GM12878 (cell line): Measurements from ENCODE around the gene UBE2O. TPM values are rescaled to one million over a fixed set of nuclear protein-coding genes. Genes with fewer than 3 reads are reported as not detected.

Source experiments
- ATAC-seq: fragments of 200-7000 bp; cut with Tn5 transposase; 3 replicates; pipeline ENCODE4 v1.9.1; 2020; ENCODE audit warnings: mild to moderate bottlenecking, moderate library complexity
- BruUV-seq: library from RNA; stranded (reverse); fragments of 400-500 nt; replicated peaks from 2 replicates; lab custom pipeline; 2021; lab: Mats Ljungman, UMichigan
- CTCF ChIA-PET: fragments of 300-600 bp; sonication (Branson Sonifier 250); formaldehyde crosslinking; extraction: SDS; loops from one replicate; lab custom pipeline; 2021; ENCODE audit warnings: inconsistent platforms; lab: Yijun Ruan, JAX
- POLR2A ChIA-PET: fragments of 350-600 bp; formaldehyde crosslinking; extraction: SDS; loops from one replicate; lab custom pipeline; 2021; ENCODE audit warnings: inconsistent platforms; lab: Charles Lee
- RAD21 ChIA-PET: fragments of 300-600 bp; sonication (Branson Sonifier 250); formaldehyde crosslinking; loops from one replicate; lab custom pipeline; 2023; ENCODE audit warnings: antibody characterized with exemption; ENCODE audit not compliant: unreplicated experiment; lab: Charles Lee
- SMC1A ChIA-PET: fragments of 300-600 bp; sonication (Branson Sonifier 250); formaldehyde crosslinking; loops from one replicate; lab custom pipeline; 2023; ENCODE audit not compliant: unreplicated experiment, uncharacterized antibody; lab: Charles Lee
- DNase-seq: peaks from one replicate; pipeline ENCODE4 v3.0.0-alpha.2; 2011; ENCODE audit warnings: low read depth, low spot score
- FAIRE-seq: peaks from 3 replicates; lab custom pipeline; 2011; peaks lifted over from hg19 to GRCh38; lab: Jason Lieb, UNC
- H2AFZ ChIP-seq: 2 replicates; pipeline ENCODE4 v1.6.0; 2011; ENCODE audit warnings: low read depth, low read length, control low read depth; ENCODE audit not compliant: control insufficient read depth
- H3K27ac ChIP-seq: 2 replicates; pipeline ENCODE4 v1.5.1; 2011; ENCODE audit warnings: control low read depth; ENCODE audit not compliant: control insufficient read depth, insufficient read depth
- H3K27me3 ChIP-seq, 2 experiments: replicated peaks in 1 of 2; 2 replicates each; pipeline versions ENCODE4 v1.6.0 to v1.6.1; 2011; ENCODE audit warnings: low read length in 1 of 2; ENCODE audit not compliant: control insufficient read depth in 2 of 2, insufficient read depth in 2 of 2
- H3K36me3 ChIP-seq, 2 experiments: 2 replicates each; pipeline ENCODE4 v1.5.1; 2011; ENCODE audit warnings: low read length in 1 of 2; ENCODE audit not compliant: control insufficient read depth in 2 of 2, insufficient read depth in 2 of 2
- H3K4me1 ChIP-seq: 2 replicates; pipeline ENCODE4 v1.6.1; 2011; ENCODE audit warnings: mild to moderate bottlenecking, low read length, moderate library complexity, mixed read lengths; ENCODE audit not compliant: control insufficient read depth, insufficient read depth
- H3K4me2 ChIP-seq: 2 replicates; pipeline ENCODE4 v1.6.0; 2011; ENCODE audit warnings: control low read depth; ENCODE audit not compliant: control insufficient read depth, insufficient read depth
- H3K4me3 ChIP-seq: fragments of 200-600 bp; sonication (generic); 2 replicates; pipeline ENCODE4 v1.5.1; 2016
- H3K79me2 ChIP-seq: 2 replicates; pipeline ENCODE4 v1.6.0; 2011; ENCODE audit warnings: low read length; ENCODE audit not compliant: control insufficient read depth, insufficient read depth
- H3K9ac ChIP-seq: 2 replicates; pipeline ENCODE4 v1.8.0; 2011; ENCODE audit warnings: low read length, control low read depth, mixed read lengths; ENCODE audit not compliant: control insufficient read depth, insufficient read depth
- H3K9me3 ChIP-seq: replicated peaks from 3 replicates; pipeline ENCODE4 v1.5.1; 2011; ENCODE audit warnings: mild to moderate bottlenecking, low read length; ENCODE audit not compliant: control insufficient read depth, insufficient read depth
- H4K20me1 ChIP-seq: 2 replicates; pipeline ENCODE4 v1.6.0; 2011; ENCODE audit not compliant: control insufficient read depth, insufficient read depth
- BHLHE40 ChIP-seq, 2 experiments: fragments of 450-650 bp in 1 of 2; IDR thresholded peaks; 2 replicates each; pipeline ENCODE4 v1.6.1; 2011 to 2017; ENCODE audit warnings: low read depth in 2 of 2, borderline replicate concordance in 1 of 2, improper control_type of control experiment in 1 of 2, low read length in 1 of 2, mild to moderate bottlenecking in 1 of 2
- CBX5 ChIP-seq: sonication (generic); IDR thresholded peaks from 2 replicates; pipeline ENCODE4 v1.6.1; 2016; ENCODE audit warnings: low read depth, moderate library complexity, mild to moderate bottlenecking, inconsistent platforms
- CREB1 ChIP-seq: IDR thresholded peaks from 2 replicates; pipeline ENCODE4 v1.6.1; 2012; ENCODE audit warnings: low read depth, mild to moderate bottlenecking, inconsistent platforms
- CREM ChIP-seq: IDR thresholded peaks from 2 replicates; pipeline ENCODE4 v1.6.1; 2014; ENCODE audit warnings: antibody characterized with exemption, low read depth
- EED ChIP-seq: sonication (generic); IDR thresholded peaks from 2 replicates; pipeline ENCODE4 v1.6.1; 2016; ENCODE audit warnings: antibody characterized with exemption, low read depth
- EGR1 ChIP-seq, 2 experiments: IDR thresholded peaks; 1 replicate in 1 of 2; 2 replicates in 1 of 2; pipeline ENCODE4 v1.6.1; 2011 to 2012; ENCODE audit warnings: low read depth in 2 of 2, low read length in 2 of 2, borderline replicate concordance in 1 of 2, mild to moderate bottlenecking in 1 of 2, moderate library complexity in 1 of 2
- ETV6 ChIP-seq, 2 experiments: fragments of 450-650 bp in 1 of 2; IDR thresholded peaks in 1 of 2; conservative IDR thresholded peaks in 1 of 2; 2 replicates each; pipeline ENCODE4 v1.6.1; 2014; ENCODE audit warnings: antibody characterized with exemption in 1 of 2, borderline replicate concordance in 1 of 2, low read depth in 1 of 2, mild to moderate bottlenecking in 1 of 2, moderate library complexity in 1 of 2
- HDAC2 ChIP-seq: fragments of 200-600 bp; sonication (generic); IDR thresholded peaks from 2 replicates; pipeline ENCODE4 v1.6.1; 2017
- HDAC6 ChIP-seq: fragments of 200-600 bp; sonication (generic); IDR thresholded peaks from one replicate; pipeline ENCODE4 v1.8.0; 2017; ENCODE audit warnings: antibody characterized with exemption; ENCODE audit not compliant: unreplicated experiment
- JUNB ChIP-seq: IDR thresholded peaks from 2 replicates; pipeline ENCODE4 v1.6.1; 2016; ENCODE audit warnings: antibody characterized with exemption, mild to moderate bottlenecking
- NBN ChIP-seq: fragments of 450-650 bp; IDR thresholded peaks from 2 replicates; pipeline ENCODE4 v1.6.1; 2016
- NFXL1 ChIP-seq: fragments of 450-650 bp; IDR thresholded peaks from 2 replicates; pipeline ENCODE4 v1.6.1; 2017; ENCODE audit warnings: antibody characterized with exemption, mild to moderate bottlenecking, borderline replicate concordance
- PAX8 ChIP-seq: fragments of 450-650 bp; IDR thresholded peaks from 2 replicates; pipeline ENCODE4 v1.6.1; 2017; ENCODE audit warnings: mild to moderate bottlenecking, moderate library complexity
- POLR2A ChIP-seq: IDR thresholded peaks from 2 replicates; pipeline ENCODE4 v1.6.1; 2011; ENCODE audit warnings: low read depth, mild to moderate bottlenecking, low read length
- RB1 ChIP-seq: fragments of 450-650 bp; formaldehyde crosslinking; IDR thresholded peaks from 2 replicates; pipeline ENCODE4 v1.6.1; 2017; ENCODE audit warnings: mild to moderate bottlenecking, borderline replicate concordance
- SPI1 ChIP-seq: IDR thresholded peaks from 2 replicates; pipeline ENCODE4 v1.6.1; 2011; ENCODE audit warnings: low read depth, mild to moderate bottlenecking, low read length, moderate library complexity, borderline replicate concordance; ENCODE audit not compliant: insufficient read depth
- SRF ChIP-seq, 2 experiments: IDR thresholded peaks; 2 replicates each; pipeline ENCODE4 v1.6.1; 2011; ENCODE audit warnings: low read depth in 2 of 2, low read length in 2 of 2, mild to moderate bottlenecking in 1 of 2, moderate library complexity in 1 of 2
- ZBED1 ChIP-seq: IDR thresholded peaks from 2 replicates; pipeline ENCODE4 v1.6.1; 2016; ENCODE audit warnings: borderline replicate concordance
- ZNF274 ChIP-seq: IDR thresholded peaks from one replicate; pipeline ENCODE4 v1.8.0; 2011; ENCODE audit not compliant: insufficient read length, insufficient read depth
- whole genome bisulfite sequencing: methylation state at CpG from one replicate; pipeline ENCODE4 v1.1.6; 2016; ENCODE audit warnings: low lambda C conversion rate; ENCODE audit not compliant: insufficient replicate concordance, insufficient coverage; ENCODE audit errors: missing lambda C conversion rate; 5-methylcytosine and 5-hydroxymethylcytosine counted together
- in situ Hi-C: fragments of 300-500 bp; cut with MboI; formaldehyde crosslinking; loops from 9 replicates; pipeline ENCODE4 v1.14.3; 2018; ENCODE audit warnings: mixed read lengths
- intact Hi-C: fragments of 100-400 bp; cut with micrococcal nuclease; formaldehyde crosslinking; loops from one replicate; pipeline ENCODE4 v1.14.2; 2022; ENCODE audit not compliant: unreplicated experiment
- polyA plus RNA-seq, 11 experiments: library from polyadenylated mRNA; depleted of rRNA in 4 of 11; unstranded in 6 of 11; stranded (reverse) in 5 of 11; fragments of >200 nt; fragmentation: Nextera tagmentation in 4 of 11; fragmentation: Illumina TruSeq in 1 of 11; extraction: Ambion mirVana in 4 of 11; extraction: Trizol in 1 of 11; gene quantifications; 1 replicate in 1 of 11; 2 replicates in 10 of 11; pipeline versions ENCODE4 v1.2.1 to v1.2.3, GENCODE V29; 2011 to 2016; ENCODE audit warnings: inconsistent platforms in 2 of 11, missing spikeins in 2 of 11, low read depth in 1 of 11
- total RNA-seq, 4 experiments: library from RNA; depleted of rRNA in 3 of 4; stranded (reverse); fragments of >200 nt in 3 of 4; fragmentation: Illumina TruSeq in 1 of 4; extraction: Trizol in 1 of 4; gene quantifications; 2 replicates each; pipeline versions ENCODE4 v1.2.1 to v1.2.3, GENCODE V29; 2013 to 2021
- TF ChIP-seq, protein P1 (sequence below): fragments of 450-650 bp; conservative IDR thresholded peaks from 2 replicates; pipeline ENCODE4 v1.6.1; 2017; ENCODE audit warnings: mild to moderate bottlenecking, moderate library complexity
- TF ChIP-seq, protein P2 (sequence below): fragments of 450-650 bp; IDR thresholded peaks from 2 replicates; pipeline ENCODE4 v1.6.1; 2018; ENCODE audit warnings: borderline replicate concordance, mild to moderate bottlenecking; ENCODE audit not compliant: partially characterized antibody

UBE2O gene
- total and polyA plus RNA-seq, 10 of the 15 experiments (the other 5 are each of a cell fraction or from before 2014, with no cell fraction given), result 2.1 to 39.0 (median 14.1) TPM

DNA sequence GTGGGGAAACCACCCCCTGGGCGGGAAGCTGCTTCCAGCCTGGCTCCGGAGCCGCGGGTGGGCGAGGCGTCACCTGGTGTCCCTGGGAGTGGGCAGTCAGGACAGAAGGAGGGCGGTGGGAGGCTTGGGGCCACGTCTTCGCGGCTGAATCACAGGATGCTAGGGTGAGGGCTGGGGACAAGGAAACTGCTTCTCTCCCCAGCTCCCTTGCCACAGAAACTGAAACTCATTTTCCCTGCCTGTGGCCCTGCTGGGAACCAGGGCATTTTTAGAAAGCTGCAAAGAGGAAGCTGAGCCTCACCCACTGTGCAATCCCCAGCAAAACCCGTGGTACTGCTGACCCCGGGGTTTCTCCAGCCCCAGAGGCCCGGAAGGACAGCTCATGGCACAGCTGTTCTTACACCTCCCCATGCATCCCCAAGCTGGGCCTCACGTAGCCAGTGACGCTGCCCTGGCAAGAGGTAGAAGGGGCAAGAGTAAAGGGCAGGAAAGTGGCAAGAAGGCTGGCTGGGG lies 40.1 kb upstream of the UBE2O start:
- Histone ChIP-seq H4K20me1 (no peaks in the 10 kb centered on the region), H3K79me2 (peaks cover 49% of the 10 kb centered on the region), H3K27me3 (no peaks in the 10 kb centered on the region), H3K4me3 (peak overlapping the region; percentile 47; the same call in 1 of the 2 replicates), H2AFZ (no peak overlapping the region), H3K4me2 (peak overlapping the region; percentile 83), H3K27ac (peak overlapping the region; percentile 80), H3K9ac (peak overlapping the region; percentile 40), H3K9me3 (no peaks in the 10 kb centered on the region), H3K4me1 (peaks cover 67% of the 10 kb centered on the region), H3K36me3 (no peaks in the 10 kb centered on the region; a peak in 3 of 4 replicates)
- BruUV-seq, result no TSS peak
- POLR2A ChIA-PET, result interaction anchor here (0.7 to 4.1 kb wide), 9 partner anchors 8 to 638 kb away, joined by 3 to 49 read pairs (median 3); partner anchors contain the start of genes RHBDF2 and WBP2
- no peak for FAIRE-seq
- in situ Hi-C loops, result no loop called here
- ATAC-seq, result peak; percentile 79
- SMC1A ChIA-PET, result interaction anchor here (1.1 to 4.6 kb wide), 6 partner anchors 10 to 35 kb away, joined by 4 to 49 read pairs (median 8); partner anchors contain the start of gene AANAT
- RAD21 ChIA-PET, result interaction anchor here (0.8 to 6.4 kb wide), 15 partner anchors 8 to 315 kb away, joined by 3 to 50 read pairs (median 3); partner anchors contain the start of gene RHBDF2
- intact Hi-C loops, result loop anchor here (1.0 kb wide), 1 partner anchor 12 kb away; no protein-coding TSS in a partner anchor
- CTCF ChIA-PET, result interaction anchor here (0.7 to 3.5 kb wide), 11 partner anchors 9 to 84 kb away, joined by 3 to 35 read pairs (median 4); partner anchors contain the start of gene AANAT
- under 1% methylated on average over 15 of the region's 15 CpGs for WGBS
- peak; percentile 80 for DNase-seq
- TF ChIP-seq EGR1 (IDR thresholded peaks at IDR 0.05; ENCODE audit: borderline replicate concordance in 1 of 2, low read depth in 2 of 2, low read length in 2 of 2), result 0 out of 3 replicates have a peak, but pooled peaks of 1 of the 2 experiments have one; percentile 20
- TF ChIP-seq, protein P1, sequence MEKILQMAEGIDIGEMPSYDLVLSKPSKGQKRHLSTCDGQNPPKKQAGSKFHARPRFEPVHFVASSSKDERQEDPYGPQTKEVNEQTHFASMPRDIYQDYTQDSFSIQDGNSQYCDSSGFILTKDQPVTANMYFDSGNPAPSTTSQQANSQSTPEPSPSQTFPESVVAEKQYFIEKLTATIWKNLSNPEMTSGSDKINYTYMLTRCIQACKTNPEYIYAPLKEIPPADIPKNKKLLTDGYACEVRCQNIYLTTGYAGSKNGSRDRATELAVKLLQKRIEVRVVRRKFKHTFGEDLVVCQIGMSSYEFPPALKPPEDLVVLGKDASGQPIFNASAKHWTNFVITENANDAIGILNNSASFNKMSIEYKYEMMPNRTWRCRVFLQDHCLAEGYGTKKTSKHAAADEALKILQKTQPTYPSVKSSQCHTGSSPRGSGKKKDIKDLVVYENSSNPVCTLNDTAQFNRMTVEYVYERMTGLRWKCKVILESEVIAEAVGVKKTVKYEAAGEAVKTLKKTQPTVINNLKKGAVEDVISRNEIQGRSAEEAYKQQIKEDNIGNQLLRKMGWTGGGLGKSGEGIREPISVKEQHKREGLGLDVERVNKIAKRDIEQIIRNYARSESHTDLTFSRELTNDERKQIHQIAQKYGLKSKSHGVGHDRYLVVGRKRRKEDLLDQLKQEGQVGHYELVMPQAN, result peak; percentile 48; the same call in 1 of the 2 replicates
- peak; percentile 7; the same call in 1 of the 2 replicates for TF ChIP-seq POLR2A
- TF ChIP-seq NFXL1, result no peak
- TF ChIP-seq ZBED1, result no peak
- TF ChIP-seq JUNB, result no peak
- TF ChIP-seq CBX5, result no peak
- no peak for TF ChIP-seq CREM
- no peak for TF ChIP-seq HDAC2
- no peak for TF ChIP-seq HDAC6
- no peak for TF ChIP-seq SRF (IDR thresholded peaks at IDR 0.05; ENCODE audit: low read depth in 2 of 2, low read length in 2 of 2)
- no peak for TF ChIP-seq ZNF274
- peak in 1 of 2 experiments; percentile 23; a peak in 1 of 4 replicates for TF ChIP-seq BHLHE40 (IDR thresholded peaks at IDR 0.05; ENCODE audit: borderline replicate concordance in 1 of 2, low read depth in 2 of 2, low read length in 1 of 2)
- TF ChIP-seq PAX8, result no peak
- TF ChIP-seq CREB1, result peak; percentile 69; the same call in 1 of the 2 replicates
- TF ChIP-seq EED, result peak; percentile 94
- TF ChIP-seq SPI1, result no peak
- peak in 1 of 2 experiments; percentile 52; a peak in 1 of 4 replicates for TF ChIP-seq ETV6 (conservative IDR thresholded peaks at IDR 0.05 in 1 of 2, IDR thresholded peaks at IDR 0.05 in 1 of 2; ENCODE audit: borderline replicate concordance in 1 of 2, low read depth in 1 of 2)
- no peak for TF ChIP-seq RB1
- TF ChIP-seq NBN, result no peak; the same call in 1 of the 2 replicates
- TF ChIP-seq, protein P2, sequence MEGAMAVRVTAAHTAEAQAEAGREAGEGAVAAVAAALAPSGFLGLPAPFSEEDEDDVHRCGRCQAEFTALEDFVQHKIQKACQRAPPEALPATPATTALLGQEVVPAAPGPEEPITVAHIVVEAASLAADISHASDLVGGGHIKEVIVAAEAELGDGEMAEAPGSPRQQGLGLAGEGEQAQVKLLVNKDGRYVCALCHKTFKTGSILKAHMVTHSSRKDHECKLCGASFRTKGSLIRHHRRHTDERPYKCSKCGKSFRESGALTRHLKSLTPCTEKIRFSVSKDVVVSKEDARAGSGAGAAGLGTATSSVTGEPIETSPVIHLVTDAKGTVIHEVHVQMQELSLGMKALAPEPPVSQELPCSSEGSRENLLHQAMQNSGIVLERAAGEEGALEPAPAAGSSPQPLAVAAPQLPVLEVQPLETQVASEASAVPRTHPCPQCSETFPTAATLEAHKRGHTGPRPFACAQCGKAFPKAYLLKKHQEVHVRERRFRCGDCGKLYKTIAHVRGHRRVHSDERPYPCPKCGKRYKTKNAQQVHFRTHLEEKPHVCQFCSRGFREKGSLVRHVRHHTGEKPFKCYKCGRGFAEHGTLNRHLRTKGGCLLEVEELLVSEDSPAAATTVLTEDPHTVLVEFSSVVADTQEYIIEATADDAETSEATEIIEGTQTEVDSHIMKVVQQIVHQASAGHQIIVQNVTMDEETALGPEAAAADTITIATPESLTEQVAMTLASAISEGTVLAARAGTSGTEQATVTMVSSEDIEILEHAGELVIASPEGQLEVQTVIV, result no peak
